ENCODE measurements around the gene MCL1. TPM values are rescaled to one million over a fixed set of nuclear protein-coding genes. Genes with fewer than 3 reads are reported as not detected.
A peak's percentile ranks its signal among the peaks of the same experiment; 100 is the strongest.

MCL1 gene
- total and polyA plus RNA-seq, 2 of the 13 experiments (the other 11 are each of a cell fraction or from before 2014, with no cell fraction given): 69.5 to 125 TPM

DNA sequence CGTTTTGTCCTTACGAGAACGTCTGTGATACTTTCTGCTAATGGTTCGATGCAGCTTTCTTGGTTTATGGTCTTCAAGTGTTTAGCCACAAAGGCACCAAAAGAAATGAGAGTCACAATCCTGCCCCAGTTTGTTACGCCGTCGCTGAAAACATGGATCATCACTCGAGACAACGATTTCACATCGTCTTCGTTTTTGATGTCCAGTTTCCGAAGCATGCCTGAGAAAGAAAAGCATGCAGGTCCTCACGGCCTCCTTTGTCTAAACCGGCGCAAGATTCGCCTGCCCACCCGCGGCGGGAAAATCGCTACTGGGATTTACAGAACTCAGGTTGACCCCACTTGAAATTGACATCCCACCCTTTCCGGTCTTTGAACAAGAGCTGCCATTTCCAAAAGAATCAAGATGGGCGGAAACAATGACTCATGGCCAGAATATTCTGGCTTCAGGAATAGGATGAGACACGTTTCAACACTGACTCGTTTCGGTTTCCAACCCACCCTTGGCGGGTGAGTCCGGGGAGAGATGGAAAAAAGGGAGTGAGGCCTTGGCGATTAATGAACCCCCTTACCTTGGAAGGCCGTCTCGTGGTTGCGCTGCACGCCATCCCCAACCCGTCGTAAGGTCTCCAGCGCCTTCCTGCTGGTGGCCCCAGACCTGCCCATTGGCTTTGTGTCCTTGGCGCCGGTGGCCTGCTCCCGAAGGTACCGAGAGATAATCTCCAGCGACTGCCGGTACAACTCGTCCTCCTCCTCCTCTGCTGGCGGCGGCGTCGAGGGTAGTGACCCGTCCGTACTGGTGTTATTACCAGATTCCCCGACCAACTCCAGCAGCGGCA, 919 bp downstream of the MCL1 start (continued):
- peak; percentile 21 for TF ChIP-seq POLR2AphosphoS5 (IDR thresholded peaks at IDR 0.05; ENCODE audit: low read depth, low read length)
- TF ChIP-seq GLI4 (CRISPR knock-in tag; IDR thresholded peaks at IDR 0.05; ENCODE audit: borderline replicate concordance): no peak
- TF ChIP-seq TAF1 (CRISPR knock-in tag; IDR thresholded peaks at IDR 0.05): peak; percentile 9; the same call in 1 of the 2 replicates
- no peak for TF ChIP-seq TRIM24 (CRISPR knock-in tag; IDR thresholded peaks at IDR 0.05)
- TF ChIP-seq PLRG1 (conservative IDR thresholded peaks at IDR 0.05): no peak
- peak; percentile 62 for TF ChIP-seq RBM22 (optimal IDR thresholded peaks at IDR 0.05; ENCODE audit: low read length)
- no peak for TF ChIP-seq YEATS4 (CRISPR knock-in tag; IDR thresholded peaks at IDR 0.05; ENCODE audit: borderline replicate concordance)
- no peak for TF ChIP-seq ZNF30 (CRISPR knock-in tag; IDR thresholded peaks at IDR 0.05)
- TF ChIP-seq, protein P1, sequence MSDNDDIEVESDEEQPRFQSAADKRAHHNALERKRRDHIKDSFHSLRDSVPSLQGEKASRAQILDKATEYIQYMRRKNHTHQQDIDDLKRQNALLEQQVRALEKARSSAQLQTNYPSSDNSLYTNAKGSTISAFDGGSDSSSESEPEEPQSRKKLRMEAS (IDR thresholded peaks at IDR 0.05): peak; percentile 3; the same call in 1 of the 2 replicates
- TF ChIP-seq ZNF234 (CRISPR knock-in tag; conservative IDR thresholded peaks at IDR 0.05): 0 out of 2 replicates have a peak, but pooled peaks have one; percentile 79
- no peak for TF ChIP-seq NCOR1 (IDR thresholded peaks at IDR 0.05; ENCODE audit: borderline replicate concordance, low read length)
- TF ChIP-seq FOXK1 (CRISPR knock-in tag; IDR thresholded peaks at IDR 0.05; ENCODE audit: borderline replicate concordance, low read depth): no peak
- TF ChIP-seq, protein P2, sequence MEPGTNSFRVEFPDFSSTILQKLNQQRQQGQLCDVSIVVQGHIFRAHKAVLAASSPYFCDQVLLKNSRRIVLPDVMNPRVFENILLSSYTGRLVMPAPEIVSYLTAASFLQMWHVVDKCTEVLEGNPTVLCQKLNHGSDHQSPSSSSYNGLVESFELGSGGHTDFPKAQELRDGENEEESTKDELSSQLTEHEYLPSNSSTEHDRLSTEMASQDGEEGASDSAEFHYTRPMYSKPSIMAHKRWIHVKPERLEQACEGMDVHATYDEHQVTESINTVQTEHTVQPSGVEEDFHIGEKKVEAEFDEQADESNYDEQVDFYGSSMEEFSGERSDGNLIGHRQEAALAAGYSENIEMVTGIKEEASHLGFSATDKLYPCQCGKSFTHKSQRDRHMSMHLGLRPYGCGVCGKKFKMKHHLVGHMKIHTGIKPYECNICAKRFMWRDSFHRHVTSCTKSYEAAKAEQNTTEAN (CRISPR knock-in tag; conservative IDR thresholded peaks at IDR 0.05): no peak
- TF ChIP-seq, protein P3, sequence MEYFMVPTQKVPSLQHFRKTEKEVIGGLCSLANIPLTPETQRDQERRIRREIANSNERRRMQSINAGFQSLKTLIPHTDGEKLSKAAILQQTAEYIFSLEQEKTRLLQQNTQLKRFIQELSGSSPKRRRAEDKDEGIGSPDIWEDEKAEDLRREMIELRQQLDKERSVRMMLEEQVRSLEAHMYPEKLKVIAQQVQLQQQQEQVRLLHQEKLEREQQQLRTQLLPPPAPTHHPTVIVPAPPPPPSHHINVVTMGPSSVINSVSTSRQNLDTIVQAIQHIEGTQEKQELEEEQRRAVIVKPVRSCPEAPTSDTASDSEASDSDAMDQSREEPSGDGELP (IDR thresholded peaks at IDR 0.05; ENCODE audit: borderline replicate concordance, low read depth): no peak
- no peak for TF ChIP-seq SP5 (CRISPR knock-in tag; IDR thresholded peaks at IDR 0.05; ENCODE audit: borderline replicate concordance, low read depth)
- TF ChIP-seq ZMAT3 (CRISPR knock-in tag; conservative IDR thresholded peaks at IDR 0.05): 0 out of 2 replicates have a peak, but pooled peaks have one; percentile 1
- TF ChIP-seq, protein P4, sequence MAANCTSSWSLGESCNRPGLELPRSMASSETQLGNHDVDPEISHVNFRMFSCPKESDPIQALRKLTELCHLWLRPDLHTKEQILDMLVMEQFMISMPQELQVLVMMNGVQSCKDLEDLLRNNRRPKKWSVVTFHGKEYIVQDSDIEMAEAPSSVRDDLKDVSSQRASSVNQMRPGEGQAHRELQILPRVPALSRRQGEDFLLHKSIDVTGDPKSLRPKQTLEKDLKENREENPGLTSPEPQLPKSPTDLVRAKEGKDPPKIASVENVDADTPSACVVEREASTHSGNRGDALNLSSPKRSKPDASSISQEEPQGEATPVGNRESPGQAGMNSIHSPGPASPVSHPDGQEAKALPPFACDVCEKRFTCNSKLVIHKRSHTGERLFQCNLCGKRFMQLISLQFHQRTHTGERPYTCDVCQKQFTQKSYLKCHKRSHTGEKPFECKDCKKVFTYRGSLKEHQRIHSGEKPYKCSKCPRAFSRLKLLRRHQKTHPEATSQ (CRISPR knock-in tag; IDR thresholded peaks at IDR 0.05; ENCODE audit: borderline replicate concordance): no peak
- TF ChIP-seq NFIC (IDR thresholded peaks at IDR 0.05; ENCODE audit: low read length): no peak
- no peak for TF ChIP-seq PPARG (CRISPR knock-in tag; conservative IDR thresholded peaks at IDR 0.05)
- TF ChIP-seq, protein P5, sequence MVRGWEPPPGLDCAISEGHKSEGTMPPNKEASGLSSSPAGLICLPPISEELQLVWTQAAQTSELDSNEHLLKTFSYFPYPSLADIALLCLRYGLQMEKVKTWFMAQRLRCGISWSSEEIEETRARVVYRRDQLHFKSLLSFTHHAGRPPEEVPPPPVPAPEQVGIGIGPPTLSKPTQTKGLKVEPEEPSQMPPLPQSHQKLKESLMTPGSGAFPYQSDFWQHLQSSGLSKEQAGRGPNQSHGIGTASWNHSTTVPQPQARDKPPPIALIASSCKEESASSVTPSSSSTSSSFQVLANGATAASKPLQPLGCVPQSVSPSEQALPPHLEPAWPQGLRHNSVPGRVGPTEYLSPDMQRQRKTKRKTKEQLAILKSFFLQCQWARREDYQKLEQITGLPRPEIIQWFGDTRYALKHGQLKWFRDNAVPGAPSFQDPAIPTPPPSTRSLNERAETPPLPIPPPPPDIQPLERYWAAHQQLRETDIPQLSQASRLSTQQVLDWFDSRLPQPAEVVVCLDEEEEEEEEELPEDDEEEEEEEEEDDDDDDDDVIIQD (CRISPR knock-in tag; IDR thresholded peaks at IDR 0.05; ENCODE audit: low read depth): no peak
- TF ChIP-seq, protein P6, sequence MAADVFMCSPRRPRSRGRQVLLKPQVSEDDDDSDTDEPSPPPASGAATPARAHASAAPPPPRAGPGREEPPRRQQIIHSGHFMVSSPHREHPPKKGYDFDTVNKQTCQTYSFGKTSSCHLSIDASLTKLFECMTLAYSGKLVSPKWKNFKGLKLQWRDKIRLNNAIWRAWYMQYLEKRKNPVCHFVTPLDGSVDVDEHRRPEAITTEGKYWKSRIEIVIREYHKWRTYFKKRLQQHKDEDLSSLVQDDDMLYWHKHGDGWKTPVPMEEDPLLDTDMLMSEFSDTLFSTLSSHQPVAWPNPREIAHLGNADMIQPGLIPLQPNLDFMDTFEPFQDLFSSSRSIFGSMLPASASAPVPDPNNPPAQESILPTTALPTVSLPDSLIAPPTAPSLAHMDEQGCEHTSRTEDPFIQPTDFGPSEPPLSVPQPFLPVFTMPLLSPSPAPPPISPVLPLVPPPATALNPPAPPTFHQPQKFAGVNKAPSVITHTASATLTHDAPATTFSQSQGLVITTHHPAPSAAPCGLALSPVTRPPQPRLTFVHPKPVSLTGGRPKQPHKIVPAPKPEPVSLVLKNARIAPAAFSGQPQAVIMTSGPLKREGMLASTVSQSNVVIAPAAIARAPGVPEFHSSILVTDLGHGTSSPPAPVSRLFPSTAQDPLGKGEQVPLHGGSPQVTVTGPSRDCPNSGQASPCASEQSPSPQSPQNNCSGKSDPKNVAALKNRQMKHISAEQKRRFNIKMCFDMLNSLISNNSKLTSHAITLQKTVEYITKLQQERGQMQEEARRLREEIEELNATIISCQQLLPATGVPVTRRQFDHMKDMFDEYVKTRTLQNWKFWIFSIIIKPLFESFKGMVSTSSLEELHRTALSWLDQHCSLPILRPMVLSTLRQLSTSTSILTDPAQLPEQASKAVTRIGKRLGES (CRISPR knock-in tag; IDR thresholded peaks at IDR 0.05; ENCODE audit: borderline replicate concordance): no peak
- TF ChIP-seq ARID2 (CRISPR knock-in tag; IDR thresholded peaks at IDR 0.05; ENCODE audit: borderline replicate concordance): peak; percentile 86; the same call in 1 of the 2 replicates
